Stromal cell of bone marrow (primary cell): ENCODE data around the gene BBS9.
A peak's percentile ranks its signal among the peaks of the same experiment; 100 is the strongest.

Experiments used
- DNase-seq: peaks from one replicate; pipeline ENCODE4 v3.0.0-alpha.2; 2012; ENCODE audit warnings: low read depth

Gene BBS9

GRCh38 chr7:33649476-33650441 is 520.4 kb downstream of the BBS9 start:
- no peak for DNase-seq

GRCh38 chr7:33650828-33651227 is 521.5 kb downstream of the BBS9 start:
- DNase-seq = peak; percentile 25

- DNase-seq = no peak
Observed at GRCh38 chr7:33651998-33652515, 522.7 kb downstream of the BBS9 start.

- DNase-seq = no peak
Observed at GRCh38 chr7:33654676-33655075, 525.3 kb downstream of the BBS9 start.
